Right atrium auricular region (tissue), 2 donors: ENCODE data around the gene AMZ1. TPM values are rescaled to one million over a fixed set of nuclear protein-coding genes. Genes with fewer than 3 reads are reported as not detected.

ENCODE experiments used
- DNase-seq: peaks from one replicate; pipeline ENCODE4 v3.0.0-alpha.2; 2019; ENCODE audit warnings: low spot score
- H3K27ac ChIP-seq, 2 donors: fragments of 200-600 bp; sonication (generic); 1 replicate in 1 of 2; 2 replicates in 1 of 2; pipeline ENCODE4 v1.5.1; 2016 to 2019
- H3K27me3 ChIP-seq, 2 donors: fragments of 200-600 bp; sonication (generic); one replicate each; pipeline versions ENCODE4 v1.5.1 to v1.6.0; 2017 to 2019
- H3K36me3 ChIP-seq: fragments of 200-600 bp; sonication (generic); one replicate; pipeline ENCODE4 v1.5.1; 2016
- H3K4me1 ChIP-seq, 2 donors: fragments of 200-600 bp; sonication (generic); one replicate each; pipeline versions ENCODE4 v1.5.1 to v1.6.0; 2017 to 2019
- H3K4me3 ChIP-seq, 2 donors: fragments of 200-600 bp; sonication (generic); 1 replicate in 1 of 2; 2 replicates in 1 of 2; pipeline ENCODE4 v1.5.1; 2017 to 2019; ENCODE audit warnings: mild to moderate bottlenecking in 1 of 2, moderate library complexity in 1 of 2
- H3K9me3 ChIP-seq, 2 donors: fragments of 200-600 bp; sonication (generic); one replicate each; pipeline ENCODE4 v1.5.1; 2019
- CTCF ChIP-seq, 2 donors: fragments of 200-600 bp; sonication (generic); IDR thresholded peaks; one replicate each; pipeline ENCODE4 v1.5.1; 2019; ENCODE audit warnings: antibody characterized with exemption in 2 of 2
- total RNA-seq, 2 donors: library from RNA; depleted of rRNA; stranded (reverse); fragments of >200 nt; gene quantifications; one replicate each; pipeline ENCODE4 v1.1.0, GENCODE V29; 2016

Gene AMZ1
- total RNA-seq, 2 donors from 2014 or later: 0.07 TPM; not detected in 1

- no peak overlapping the region for H3K4me3 ChIP-seq
- H3K9me3 ChIP-seq: no peaks in the 10 kb centered on the region
- no peak overlapping the region for H3K27ac ChIP-seq
- no peak for TF ChIP-seq CTCF (IDR thresholded peaks at IDR 0.05)
- H3K4me1 ChIP-seq: peaks cover 0 to 41% of the 10 kb centered on the region in 2 donors
- H3K36me3 ChIP-seq: peaks cover 22% of the 10 kb centered on the region
- H3K27me3 ChIP-seq: no peaks in the 10 kb centered on the region
- DNase-seq: no peak
Observed at GRCh38 chr7:2645274-2645868, 42.6 kb upstream of the AMZ1 start.

- no peak for DNase-seq
- no peak overlapping the region for H3K4me3 ChIP-seq
- no peaks in the 10 kb centered on the region for H3K27me3 ChIP-seq
- peaks cover 0 to 31% of the 10 kb centered on the region in 2 donors for H3K4me1 ChIP-seq
- H3K27ac ChIP-seq: no peak overlapping the region
- no peaks in the 10 kb centered on the region for H3K9me3 ChIP-seq
- H3K36me3 ChIP-seq: peaks cover 22% of the 10 kb centered on the region
- TF ChIP-seq CTCF (IDR thresholded peaks at IDR 0.05): no peak
Observed at GRCh38 chr7:2646336-2646679, 41.7 kb upstream of the AMZ1 start.

- Histone ChIP-seq H3K4me3 (no peak overlapping the region), H3K27me3 (no peaks in the 10 kb centered on the region), H3K9me3 (no peaks in the 10 kb centered on the region), H3K36me3 (peaks cover 22% of the 10 kb centered on the region), H3K27ac (no peak overlapping the region), H3K4me1 (peaks cover 0 to 25% of the 10 kb centered on the region in 2 donors)
- DNase-seq: no peak
- no peak for TF ChIP-seq CTCF (IDR thresholded peaks at IDR 0.05)
Observed at GRCh38 chr7:2646680-2647571, 41.1 kb upstream of the AMZ1 start.

GRCh38 chr7:2647594-2648172, 40.3 kb upstream of the AMZ1 start:
- DNase-seq: no peak
- Histone ChIP-seq H3K9me3 (no peaks in the 10 kb centered on the region), H3K27me3 (no peaks in the 10 kb centered on the region), H3K4me3 (no peak overlapping the region), H3K4me1 (peaks cover 0 to 20% of the 10 kb centered on the region in 2 donors), H3K27ac (no peak overlapping the region), H3K36me3 (peaks cover 22% of the 10 kb centered on the region)
- no peak for TF ChIP-seq CTCF (IDR thresholded peaks at IDR 0.05)

- H3K27ac ChIP-seq: no peak overlapping the region
- no peak for TF ChIP-seq CTCF (IDR thresholded peaks at IDR 0.05)
- peaks cover 0 to 10% of the 10 kb centered on the region in 2 donors for H3K4me1 ChIP-seq
- H3K4me3 ChIP-seq: no peak overlapping the region
- DNase-seq: no peak
- H3K36me3 ChIP-seq: peaks cover 22% of the 10 kb centered on the region
- H3K9me3 ChIP-seq: no peaks in the 10 kb centered on the region
- no peaks in the 10 kb centered on the region for H3K27me3 ChIP-seq
Observed at GRCh38 chr7:2649139-2649838, 38.7 kb upstream of the AMZ1 start.
